Stimulated activated CD4-positive, alpha-beta T cell treated with anti-CD3 and anti-CD28 coated beads, Interleukin-2, amount 100 ng/mL, for 48 hours (primary cell): ENCODE measurements around the gene EFHC2.
"Not testable (repeated sequence)": the region's sequence is repeated elsewhere in the genome, so short reads cannot be mapped to it uniquely, and the experiment has no call there.

ENCODE experiments used
- DNase-seq, 2 donors: peaks; one replicate each; pipeline ENCODE4 v3.0.0-alpha.2; 2020

EFHC2 gene

GRCh38 chrX:44290718-44291117 lies 52.8 kb downstream of the EFHC2 start:
- DNase-seq = no peak

- DNase-seq = no peak
These were observed 60.7 kb downstream of the EFHC2 start for GRCh38 chrX:44282753-44283152.

- DNase-seq = no peak
These were observed 63.4 kb downstream of the EFHC2 start for GRCh38 chrX:44280116-44280515.

- no peak for DNase-seq
These were observed 69.4 kb downstream of the EFHC2 start for GRCh38 chrX:44274096-44274495.

GRCh38 chrX:44267861-44268260 lies 75.6 kb downstream of the EFHC2 start:
- no peak for DNase-seq

GRCh38 chrX:44267116-44267515 lies 76.4 kb downstream of the EFHC2 start:
- DNase-seq = no peak

GRCh38 chrX:44265559-44265958 lies 77.9 kb downstream of the EFHC2 start:
- no peak for DNase-seq

GRCh38 chrX:44264936-44265335 lies 78.5 kb downstream of the EFHC2 start:
- DNase-seq = no peak

- DNase-seq = no peak
These were observed 82.2 kb downstream of the EFHC2 start for GRCh38 chrX:44261286-44261685.

GRCh38 chrX:44260609-44261008 lies 82.9 kb downstream of the EFHC2 start:
- no peak for DNase-seq

- not testable (repeated sequence) for DNase-seq
These were observed 87.7 kb downstream of the EFHC2 start for GRCh38 chrX:44255742-44256141.

- DNase-seq = no peak
These were observed 89.9 kb downstream of the EFHC2 start for GRCh38 chrX:44253575-44253942.

- DNase-seq = peak in 1 of 2 donors; percentile 11
These were observed 90.5 kb downstream of the EFHC2 start for GRCh38 chrX:44252688-44253574.

- DNase-seq = no peak
These were observed 96.0 kb downstream of the EFHC2 start for GRCh38 chrX:44247468-44247867.

GRCh38 chrX:44246826-44247225 lies 96.6 kb downstream of the EFHC2 start:
- no peak for DNase-seq

- DNase-seq = no peak
These were observed 97.7 kb downstream of the EFHC2 start for GRCh38 chrX:44245733-44246132.

GRCh38 chrX:44244008-44244407 lies 99.5 kb downstream of the EFHC2 start:
- no peak for DNase-seq

- DNase-seq = no peak
These were observed 101.9 kb downstream of the EFHC2 start for GRCh38 chrX:44241546-44241945.

GRCh38 chrX:44240036-44240435 lies 103.4 kb downstream of the EFHC2 start:
- DNase-seq = no peak

GRCh38 chrX:44239036-44239435 lies 104.4 kb downstream of the EFHC2 start:
- no peak for DNase-seq

GRCh38 chrX:44235534-44235933 lies 107.9 kb downstream of the EFHC2 start:
- no peak for DNase-seq

- DNase-seq = no peak
These were observed 108.9 kb downstream of the EFHC2 start for GRCh38 chrX:44234541-44234940.

GRCh38 chrX:44234116-44234515 lies 109.4 kb downstream of the EFHC2 start:
- no peak for DNase-seq

GRCh38 chrX:44232081-44232480 lies 111.4 kb downstream of the EFHC2 start:
- DNase-seq = no peak

- DNase-seq = no peak
These were observed 114.9 kb downstream of the EFHC2 start for GRCh38 chrX:44228621-44229020.
